Lower leg skin (tissue), 4 donors: ENCODE results near the gene EEF2KMT. TPM values are rescaled to one million over a fixed set of nuclear protein-coding genes. Genes with fewer than 3 reads are reported as not detected.

Experiments used
- DNase-seq, 2 donors: peaks; one replicate each; pipeline ENCODE4 v3.0.0-alpha.2; 2019; ENCODE audit warnings: low spot score in 2 of 2
- H3K4me3 ChIP-seq: fragments of 200-600 bp; sonication (generic); 2 replicates; pipeline ENCODE4 v1.5.1; 2017; ENCODE audit warnings: mild to moderate bottlenecking, low read depth; ENCODE audit not compliant: poor library complexity, severe bottlenecking
- POLR2A ChIP-seq, 2 donors: fragments of 450-650 bp; IDR thresholded peaks; one replicate each; pipeline ENCODE4 v1.6.1; 2016 to 2017; ENCODE audit warnings: antibody characterized with exemption in 2 of 2, mild to moderate bottlenecking in 1 of 2, moderate library complexity in 1 of 2
- WGBS, 2 donors: methylation state at CpG; one replicate each; pipeline ENCODE4 v1.1.5; 2018; 5-methylcytosine and 5-hydroxymethylcytosine counted together
- intact Hi-C: fragments of 100-400 bp; cut with DNase I; formaldehyde crosslinking; loops from one replicate; pipeline ENCODE4 v1.15.0; 2023; ENCODE audit warnings: low total_unique reads
- total RNA-seq, 4 donors: library from RNA; depleted of rRNA; stranded (reverse); fragments of >200 nt; gene quantifications; one replicate each; pipeline ENCODE4 v1.1.0, GENCODE V29; 2016
- TF ChIP-seq, protein P1 (sequence below), 3 donors: fragments of 450-650 bp; IDR thresholded peaks; one replicate each; pipeline ENCODE4 v1.5.1; 2016; ENCODE audit warnings: antibody characterized with exemption in 3 of 3, mild to moderate bottlenecking in 3 of 3, moderate library complexity in 2 of 3

Gene EEF2KMT
- total RNA-seq, 4 donors from 2014 or later, result 6.6 to 10.2 (median 8.9) TPM

DNA sequence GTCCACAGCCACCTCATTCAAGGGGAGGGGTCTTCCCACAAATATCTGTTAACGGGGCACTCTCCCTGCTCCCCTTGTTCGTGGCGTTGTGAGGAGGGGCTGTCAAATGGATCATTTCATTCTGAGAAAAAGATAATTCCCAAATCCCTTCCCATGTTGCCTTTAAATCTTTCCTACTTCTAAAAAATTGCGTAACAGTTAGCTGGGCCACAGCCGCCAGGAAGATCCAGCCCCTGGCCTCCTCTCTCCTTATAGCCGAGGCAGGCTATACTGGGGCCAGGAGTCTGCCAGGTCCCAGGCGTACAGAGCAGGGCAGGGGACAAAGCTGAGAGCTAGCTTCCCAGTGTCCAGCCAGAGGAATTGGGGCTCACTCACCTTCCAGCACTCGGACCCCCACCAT is 32.3 kb downstream of the EEF2KMT start:
- TF ChIP-seq POLR2A (IDR thresholded peaks at IDR 0.05), result no peak
- TF ChIP-seq, protein P1, sequence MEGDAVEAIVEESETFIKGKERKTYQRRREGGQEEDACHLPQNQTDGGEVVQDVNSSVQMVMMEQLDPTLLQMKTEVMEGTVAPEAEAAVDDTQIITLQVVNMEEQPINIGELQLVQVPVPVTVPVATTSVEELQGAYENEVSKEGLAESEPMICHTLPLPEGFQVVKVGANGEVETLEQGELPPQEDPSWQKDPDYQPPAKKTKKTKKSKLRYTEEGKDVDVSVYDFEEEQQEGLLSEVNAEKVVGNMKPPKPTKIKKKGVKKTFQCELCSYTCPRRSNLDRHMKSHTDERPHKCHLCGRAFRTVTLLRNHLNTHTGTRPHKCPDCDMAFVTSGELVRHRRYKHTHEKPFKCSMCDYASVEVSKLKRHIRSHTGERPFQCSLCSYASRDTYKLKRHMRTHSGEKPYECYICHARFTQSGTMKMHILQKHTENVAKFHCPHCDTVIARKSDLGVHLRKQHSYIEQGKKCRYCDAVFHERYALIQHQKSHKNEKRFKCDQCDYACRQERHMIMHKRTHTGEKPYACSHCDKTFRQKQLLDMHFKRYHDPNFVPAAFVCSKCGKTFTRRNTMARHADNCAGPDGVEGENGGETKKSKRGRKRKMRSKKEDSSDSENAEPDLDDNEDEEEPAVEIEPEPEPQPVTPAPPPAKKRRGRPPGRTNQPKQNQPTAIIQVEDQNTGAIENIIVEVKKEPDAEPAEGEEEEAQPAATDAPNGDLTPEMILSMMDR (IDR thresholded peaks at IDR 0.05), result no peak
- intact Hi-C loops, result no loop called here
- H3K4me3 ChIP-seq, result no peak overlapping the region

GRCh38 chr16:5064915-5065314 is 32.7 kb downstream of the EEF2KMT start:
- DNase-seq, result no peak
- no peak overlapping the region for H3K4me3 ChIP-seq
- intact Hi-C loops, result no loop called here
- TF ChIP-seq POLR2A (IDR thresholded peaks at IDR 0.05), result no peak
- TF ChIP-seq, protein P1 (IDR thresholded peaks at IDR 0.05), result peak in 1 of 3 donors; percentile 58
- WGBS, 2 donors, result 77 to 82% methylated on average over 7 of the region's 7 CpGs

More for the DNA sequence above, 32.3 kb downstream of the EEF2KMT start:
- WGBS, 2 donors, result 72 to 75% methylated on average over 8 of the region's 8 CpGs
- DNase-seq, result no peak

- WGBS, 2 donors, result 64 to 76% methylated on average over 19 of the region's 19 CpGs
- no peak for DNase-seq
- intact Hi-C loops, result no loop called here
- no peak overlapping the region for H3K4me3 ChIP-seq
- TF ChIP-seq, protein P1 (IDR thresholded peaks at IDR 0.05), result no peak
- no peak for TF ChIP-seq POLR2A (IDR thresholded peaks at IDR 0.05)
These were observed 34.5 kb downstream of the EEF2KMT start for GRCh38 chr16:5062790-5063765.

DNA sequence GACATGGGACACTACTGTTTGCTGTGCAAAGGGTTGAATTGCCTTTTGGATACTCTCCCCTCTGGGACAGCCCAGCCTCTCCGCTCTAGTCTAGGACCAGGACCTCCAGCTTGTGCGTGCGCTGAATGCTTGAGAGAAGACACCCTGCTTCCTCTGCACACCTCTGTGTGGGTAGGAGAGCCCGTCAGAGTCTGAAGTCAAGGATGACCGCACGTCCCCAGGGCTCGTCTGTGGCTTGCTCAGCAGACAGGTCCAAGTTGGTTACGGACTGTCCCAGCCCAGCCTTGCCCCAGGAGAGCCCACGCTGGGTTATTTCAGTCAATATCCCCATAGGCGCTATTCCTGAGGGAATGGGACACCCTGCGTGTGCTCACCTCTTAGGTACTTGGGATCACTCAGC is 35.5 kb downstream of the EEF2KMT start:
- no peak overlapping the region for H3K4me3 ChIP-seq
- TF ChIP-seq, protein P1 (IDR thresholded peaks at IDR 0.05), result no peak
- TF ChIP-seq POLR2A (IDR thresholded peaks at IDR 0.05), result no peak
- no peak for DNase-seq
- 75 to 81% methylated on average over 11 of the region's 11 CpGs for WGBS, 2 donors
- intact Hi-C loops, result no loop called here

GRCh38 chr16:5060073-5060641 is 37.4 kb downstream of the EEF2KMT start:
- WGBS, 2 donors, result 75 to 77% methylated on average over 10 of the region's 10 CpGs
- H3K4me3 ChIP-seq, result no peak overlapping the region
- no peak for DNase-seq
- TF ChIP-seq POLR2A (IDR thresholded peaks at IDR 0.05), result no peak
- TF ChIP-seq, protein P1 (IDR thresholded peaks at IDR 0.05), result no peak
- intact Hi-C loops, result no loop called here
